NCI-H345 treated with DMSO at 0.1 percent for 48 hours (cell line): Measurements from ENCODE around the gene NPY4R2.
"Not testable (repeated sequence)": the region's sequence is repeated elsewhere in the genome, so short reads cannot be mapped to it uniquely, and the experiment has no call there.

Experiments used
- DNase-seq: peaks from one replicate; lab custom pipeline; 2025; ENCODE audit not compliant: unreplicated experiment; lab: John Stamatoyannopoulos, UW

NPY4R2 gene

GRCh38 chr10:47918475-47918874 is at the start of gene NPY4R2:
Gene NPY4R2 (plus strand): TSS chr10:47918662. CDS start chr10:47921988, 3,326 bp downstream.
- not testable (repeated sequence) for DNase-seq

- DNase-seq, result not testable (repeated sequence)
Observed at GRCh38 chr10:47870887-47871286, 47.6 kb upstream of the NPY4R2 start.

- not testable (repeated sequence) for DNase-seq
Observed at GRCh38 chr10:47871485-47872180, 46.8 kb upstream of the NPY4R2 start.

- not testable (repeated sequence) for DNase-seq
Observed at GRCh38 chr10:47872236-47872635, 46.2 kb upstream of the NPY4R2 start.

GRCh38 chr10:47884239-47884638 is 34.2 kb upstream of the NPY4R2 start:
- not testable (repeated sequence) for DNase-seq

GRCh38 chr10:47884934-47885333 is 33.5 kb upstream of the NPY4R2 start:
- not testable (repeated sequence) for DNase-seq

GRCh38 chr10:47886356-47886755 is 32.1 kb upstream of the NPY4R2 start:
- DNase-seq, result not testable (repeated sequence)

GRCh38 chr10:47886827-47887226 is 31.6 kb upstream of the NPY4R2 start:
- not testable (repeated sequence) for DNase-seq

GRCh38 chr10:47890737-47891136 is 27.7 kb upstream of the NPY4R2 start:
- DNase-seq, result not testable (repeated sequence)

- not testable (repeated sequence) for DNase-seq
Observed at GRCh38 chr10:47892494-47893261, 25.8 kb upstream of the NPY4R2 start.

- DNase-seq, result not testable (repeated sequence)
Observed at GRCh38 chr10:47894571-47894970, 23.9 kb upstream of the NPY4R2 start.

GRCh38 chr10:47897813-47898212 is 20.6 kb upstream of the NPY4R2 start:
- DNase-seq, result not testable (repeated sequence)

GRCh38 chr10:47909333-47909732 is 9.1 kb upstream of the NPY4R2 start:
- not testable (repeated sequence) for DNase-seq

GRCh38 chr10:47910486-47910885 is 8.0 kb upstream of the NPY4R2 start:
- not testable (repeated sequence) for DNase-seq

- DNase-seq, result not testable (repeated sequence)
Observed at GRCh38 chr10:47914052-47914451, 4.4 kb upstream of the NPY4R2 start.

GRCh38 chr10:47915849-47916548 is 2.5 kb upstream of the NPY4R2 start:
- not testable (repeated sequence) for DNase-seq

GRCh38 chr10:47920610-47921009 is 2.1 kb downstream of the NPY4R2 start:
- DNase-seq, result not testable (repeated sequence)

GRCh38 chr10:47922503-47922902 is 4.0 kb downstream of the NPY4R2 start:
- DNase-seq, result not testable (repeated sequence)

- not testable (repeated sequence) for DNase-seq
Observed at GRCh38 chr10:47924628-47925027, 6.2 kb downstream of the NPY4R2 start.

- DNase-seq, result not testable (repeated sequence)
Observed at GRCh38 chr10:47927147-47927916, 8.9 kb downstream of the NPY4R2 start.

- not testable (repeated sequence) for DNase-seq
Observed at GRCh38 chr10:47928225-47928624, 9.8 kb downstream of the NPY4R2 start.
